GM23338 (cell line): Measurements from ENCODE around the gene SMARCC2. TPM values are rescaled to one million over a fixed set of nuclear protein-coding genes. Genes with fewer than 3 reads are reported as not detected.

Source experiments
- ATAC-seq: fragments of 200-7000 bp; cut with Tn5 transposase; 3 replicates; pipeline ENCODE4 v1.9.1; 2020
- DNase-seq: peaks from one replicate; pipeline ENCODE4 v3.0.0-alpha.2; 2015; ENCODE audit warnings: low spot score
- H2AFZ ChIP-seq: fragments of 200-600 bp; sonication (generic); 2 replicates; pipeline ENCODE4 v1.8.0; 2016; ENCODE audit warnings: antibody characterized with exemption, mild to moderate bottlenecking, moderate library complexity
- H3F3A ChIP-seq: fragments of 200-600 bp; sonication (generic); replicated peaks from 2 replicates; pipeline ENCODE4 v1.8.0; 2017; ENCODE audit warnings: antibody characterized with exemption, mixed run types, low read depth
- H3K27ac ChIP-seq: fragments of 200-600 bp; sonication (generic); 2 replicates; pipeline ENCODE4 v1.6.1; 2016; ENCODE audit warnings: low read depth
- H3K27me3 ChIP-seq: fragments of 200-600 bp; sonication (generic); 2 replicates; pipeline ENCODE4 v1.8.0; 2016; ENCODE audit warnings: mild to moderate bottlenecking, mixed run types, moderate library complexity; ENCODE audit not compliant: insufficient read depth
- H3K36me3 ChIP-seq: fragments of 200-600 bp; sonication (generic); 2 replicates; pipeline ENCODE4 v1.8.0; 2016; ENCODE audit warnings: mild to moderate bottlenecking; ENCODE audit not compliant: insufficient read depth
- H3K4me1 ChIP-seq: fragments of 200-600 bp; sonication (generic); 2 replicates; pipeline ENCODE4 v1.8.0; 2016; ENCODE audit warnings: mild to moderate bottlenecking, moderate library complexity; ENCODE audit not compliant: insufficient read depth
- H3K4me2 ChIP-seq: fragments of 200-600 bp; sonication (generic); 2 replicates; pipeline ENCODE4 v1.7.1; 2017; ENCODE audit warnings: mixed run types
- H3K4me3 ChIP-seq: fragments of 200-600 bp; sonication (generic); 2 replicates; pipeline ENCODE4 v1.6.1; 2016; ENCODE audit warnings: mixed run types
- H3K79me2 ChIP-seq: fragments of 200-600 bp; sonication (generic); replicated peaks from 2 replicates; pipeline ENCODE4 v1.8.0; 2017; ENCODE audit warnings: mild to moderate bottlenecking; ENCODE audit not compliant: insufficient read depth
- H3K9me2 ChIP-seq: fragments of 200-600 bp; sonication (generic); 2 replicates; pipeline ENCODE4 v1.8.0; 2017; ENCODE audit not compliant: insufficient read depth
- H4K20me1 ChIP-seq: fragments of 200-600 bp; sonication (generic); replicated peaks from 2 replicates; pipeline ENCODE4 v1.8.0; 2017; ENCODE audit warnings: mild to moderate bottlenecking; ENCODE audit not compliant: insufficient read depth
- H3K27ac Mint-ChIP-seq: 2 replicates; pipeline ENCODE4 v1.8.0; 2020; ENCODE audit warnings: inconsistent platforms, mild to moderate bottlenecking, moderate library complexity, mixed read lengths
- H3K27me3 Mint-ChIP-seq: 3 replicates; pipeline ENCODE4 v1.8.0; 2022; ENCODE audit warnings: low read depth, mild to moderate bottlenecking, moderate library complexity, mixed read lengths, inconsistent platforms; ENCODE audit not compliant: insufficient read depth, poor library complexity
- H3K36me3 Mint-ChIP-seq: 3 replicates; pipeline ENCODE4 v1.8.0; 2021; ENCODE audit warnings: low read depth, mild to moderate bottlenecking, inconsistent platforms, moderate library complexity, mixed read lengths
- H3K4me1 Mint-ChIP-seq: 3 replicates; pipeline ENCODE4 v1.8.0; 2020; ENCODE audit warnings: mild to moderate bottlenecking, inconsistent platforms, mixed read lengths
- H3K4me3 Mint-ChIP-seq: 3 replicates; pipeline ENCODE4 v1.8.0; 2021; ENCODE audit warnings: moderate library complexity, mild to moderate bottlenecking, inconsistent platforms, mixed read lengths
- H3K9me3 Mint-ChIP-seq: 3 replicates; pipeline ENCODE4 v1.8.0; 2020; ENCODE audit warnings: moderate library complexity, mild to moderate bottlenecking, inconsistent platforms, mixed read lengths
- EZH2 ChIP-seq: fragments of 200-600 bp; sonication (generic); IDR thresholded peaks from one replicate; pipeline ENCODE4 v1.8.0; 2017; ENCODE audit warnings: antibody characterized with exemption, mild to moderate bottlenecking, low read depth; ENCODE audit not compliant: unreplicated experiment
- EZH2phosphoT487 ChIP-seq: fragments of 200-600 bp; sonication (generic); IDR thresholded peaks from one replicate; pipeline ENCODE4 v1.8.1; 2018; ENCODE audit warnings: antibody characterized with exemption; ENCODE audit not compliant: unreplicated experiment
- JUNB ChIP-seq: IDR thresholded peaks from one replicate; pipeline ENCODE4 v1.6.1; 2016; ENCODE audit warnings: antibody characterized with exemption; ENCODE audit not compliant: unreplicated experiment
- REST ChIP-seq: IDR thresholded peaks from one replicate; pipeline ENCODE4 v1.6.1; 2018; ENCODE audit warnings: antibody characterized with exemption; ENCODE audit not compliant: unreplicated experiment
- ZNF114 ChIP-seq: fragments of 250-450 bp; sonication (Bioruptor Pico); IDR thresholded peaks from 2 replicates; pipeline ENCODE4 v1.5.0; 2020; ENCODE audit warnings: mild to moderate bottlenecking, moderate library complexity
- ZNF462 ChIP-seq: fragments of 250-450 bp; sonication (Bioruptor Pico); IDR thresholded peaks from 2 replicates; pipeline ENCODE4 v1.5.0; 2020; ENCODE audit warnings: mild to moderate bottlenecking, moderate library complexity
- polyA plus RNA-seq: library from polyadenylated mRNA; unstranded; fragments of >200 nt; fragmentation: Nextera tagmentation; extraction: Ambion mirVana; gene quantifications from 2 replicates; pipeline ENCODE4 v1.2.1, GENCODE V29; 2016
- total RNA-seq: library from RNA; depleted of rRNA; stranded (reverse); fragments of >200 nt; shearing (Covaris generic); gene quantifications from 2 replicates; pipeline ENCODE4 v1.2.3, GENCODE V29; 2014
- TF ChIP-seq, protein P1 (sequence below), 2 experiments: fragments of 200-600 bp in 1 of 2; sonication (generic) in 1 of 2; conservative IDR thresholded peaks; 2 replicates each; pipeline versions ENCODE4 v1.5.1 to v1.6.1; 2016 to 2017; ENCODE audit warnings: antibody characterized with exemption in 2 of 2, low read depth in 2 of 2, mild to moderate bottlenecking in 2 of 2, moderate library complexity in 1 of 2

Gene SMARCC2
- total and polyA plus RNA-seq, 2 experiments from 2014 or later = 40.4 to 68.3 TPM

- no peak overlapping the region for H3K27ac Mint-ChIP-seq
- Histone ChIP-seq H3K36me3 (peaks cover 57% of the 10 kb centered on the region), H3K79me2 (no peaks in the 10 kb centered on the region), H3K4me1 (no peaks in the 10 kb centered on the region), H4K20me1 (no peaks in the 10 kb centered on the region; the same call in 1 of the 2 replicates), H3K27me3 (no peaks in the 10 kb centered on the region), H3K27ac (no peak overlapping the region), H2AFZ (no peak overlapping the region), H3K4me3 (no peak overlapping the region), H3K4me2 (no peak overlapping the region), H3F3A (peaks cover 6% of the 10 kb centered on the region; the same call in 1 of the 2 replicates), H3K9me2 (no peaks in the 10 kb centered on the region)
- no peak for DNase-seq
- H3K36me3 Mint-ChIP-seq = peaks cover 71% of the 10 kb centered on the region
- H3K4me1 Mint-ChIP-seq = no peaks in the 10 kb centered on the region
- no peaks in the 10 kb centered on the region for H3K9me3 Mint-ChIP-seq
- no peak overlapping the region for H3K4me3 Mint-ChIP-seq
- H3K27me3 Mint-ChIP-seq = peaks cover 4% of the 10 kb centered on the region
- TF ChIP-seq ZNF114 (no peak), JUNB (no peak), REST (no peak), ZNF462 (no peak), EZH2phosphoT487 (no peak), EZH2 (no peak)
- TF ChIP-seq, protein P1, sequence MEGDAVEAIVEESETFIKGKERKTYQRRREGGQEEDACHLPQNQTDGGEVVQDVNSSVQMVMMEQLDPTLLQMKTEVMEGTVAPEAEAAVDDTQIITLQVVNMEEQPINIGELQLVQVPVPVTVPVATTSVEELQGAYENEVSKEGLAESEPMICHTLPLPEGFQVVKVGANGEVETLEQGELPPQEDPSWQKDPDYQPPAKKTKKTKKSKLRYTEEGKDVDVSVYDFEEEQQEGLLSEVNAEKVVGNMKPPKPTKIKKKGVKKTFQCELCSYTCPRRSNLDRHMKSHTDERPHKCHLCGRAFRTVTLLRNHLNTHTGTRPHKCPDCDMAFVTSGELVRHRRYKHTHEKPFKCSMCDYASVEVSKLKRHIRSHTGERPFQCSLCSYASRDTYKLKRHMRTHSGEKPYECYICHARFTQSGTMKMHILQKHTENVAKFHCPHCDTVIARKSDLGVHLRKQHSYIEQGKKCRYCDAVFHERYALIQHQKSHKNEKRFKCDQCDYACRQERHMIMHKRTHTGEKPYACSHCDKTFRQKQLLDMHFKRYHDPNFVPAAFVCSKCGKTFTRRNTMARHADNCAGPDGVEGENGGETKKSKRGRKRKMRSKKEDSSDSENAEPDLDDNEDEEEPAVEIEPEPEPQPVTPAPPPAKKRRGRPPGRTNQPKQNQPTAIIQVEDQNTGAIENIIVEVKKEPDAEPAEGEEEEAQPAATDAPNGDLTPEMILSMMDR (conservative IDR thresholded peaks at IDR 0.05; ENCODE audit: low read depth in 2 of 2) = no peak
- no peak for ATAC-seq
These were observed 46.1 kb downstream of the SMARCC2 start for GRCh38 chr12:56143217-56143616.
